ENCODE measurements around the gene ARHGAP24. TPM values are rescaled to one million over a fixed set of nuclear protein-coding genes. Genes with fewer than 3 reads are reported as not detected.

The ARHGAP24 gene
- total and polyA plus RNA-seq, 2 donors (not counting 3 experiments of a cell fraction or from before 2014, with no cell fraction given): 52.1 to 79.4 TPM

DNA sequence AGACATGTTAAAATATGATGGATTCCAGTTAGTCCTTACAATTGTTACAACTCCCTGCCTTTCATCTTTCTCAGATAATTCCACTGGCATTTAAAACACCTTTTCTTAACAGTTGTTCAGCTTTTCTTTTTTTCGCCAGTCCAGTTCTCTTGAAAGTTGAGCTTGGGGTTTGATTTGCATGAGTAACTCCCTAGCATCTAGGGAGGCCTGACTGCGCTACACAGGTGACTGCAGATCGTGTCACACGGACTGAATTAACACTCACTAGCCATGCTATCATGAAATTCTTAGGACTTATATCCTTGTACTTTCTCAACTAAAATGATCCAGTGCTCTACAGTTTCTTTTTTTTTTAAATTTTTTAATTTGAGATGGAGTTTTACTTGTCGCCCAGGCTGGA is 69.8 kb downstream of the ARHGAP24 start:
- Histone ChIP-seq H3K27me3 (ENCODE audit: control insufficient read depth in 2 of 2, insufficient read depth in 2 of 2, low read length in 2 of 2) (no peaks in the 10 kb centered on the region), H3K9ac (replicated peaks; ENCODE audit: extremely low read depth, insufficient read depth, low read length) (no peak overlapping the region), H3K36me3 (ENCODE audit: control insufficient read depth in 2 of 2, extremely low read depth in 1 of 2, insufficient read depth in 2 of 2, low read length in 2 of 2) (no peaks in the 10 kb centered on the region), H4K20me1 (replicated peaks; ENCODE audit: control insufficient read depth, extremely low read depth, insufficient read depth, low read length) (no peaks in the 10 kb centered on the region), H3K4me2 (ENCODE audit: insufficient read depth, low read length) (no peak overlapping the region), H3K4me3 (replicated peaks in 1 of 3; ENCODE audit: insufficient read depth in 1 of 3, low read depth in 1 of 3, low read length in 3 of 3) (no peak overlapping the region), H3K9me1 (replicated peaks; ENCODE audit: control insufficient read depth, extremely low read depth, insufficient read depth, low read length) (no peaks in the 10 kb centered on the region), H3K27ac (ENCODE audit: insufficient read depth, low read depth, low read length) (no peak overlapping the region), H3K4me1 (ENCODE audit: control insufficient read depth, extremely low read depth, insufficient read depth, low read length) (no peaks in the 10 kb centered on the region), H3K79me2 (ENCODE audit: control insufficient read depth, insufficient read depth, low read length) (no peaks in the 10 kb centered on the region), H2AFZ (ENCODE audit: low read depth, low read length) (no peak overlapping the region), H3K9me3 (replicated peaks; ENCODE audit: control insufficient read depth, insufficient read depth, low read length) (no peaks in the 10 kb centered on the region)
- ChIA-PET POLR2A (no interaction called here), CTCF (interaction anchor here (1.5 kb wide), 1 partner anchor 203 kb away, joined by 3 read pairs; no protein-coding TSS in a partner anchor)
- no TSS peak for BruUV-seq (replicated peaks)
- DNase-seq (ENCODE audit: low read depth, low spot score) (no peak), FAIRE-seq (no peak)
- no peak for TF ChIP-seq POLR2AphosphoS5 (IDR thresholded peaks at IDR 0.05; ENCODE audit: insufficient read depth, low read depth, low read length)
- TF ChIP-seq, protein P1, sequence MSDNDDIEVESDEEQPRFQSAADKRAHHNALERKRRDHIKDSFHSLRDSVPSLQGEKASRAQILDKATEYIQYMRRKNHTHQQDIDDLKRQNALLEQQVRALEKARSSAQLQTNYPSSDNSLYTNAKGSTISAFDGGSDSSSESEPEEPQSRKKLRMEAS (IDR thresholded peaks at IDR 0.05; ENCODE audit: insufficient read depth, insufficient read length): no peak
- TF ChIP-seq FOS (IDR thresholded peaks at IDR 0.05; ENCODE audit: borderline replicate concordance, insufficient read depth, low read length): no peak
- TF ChIP-seq, protein P2, sequence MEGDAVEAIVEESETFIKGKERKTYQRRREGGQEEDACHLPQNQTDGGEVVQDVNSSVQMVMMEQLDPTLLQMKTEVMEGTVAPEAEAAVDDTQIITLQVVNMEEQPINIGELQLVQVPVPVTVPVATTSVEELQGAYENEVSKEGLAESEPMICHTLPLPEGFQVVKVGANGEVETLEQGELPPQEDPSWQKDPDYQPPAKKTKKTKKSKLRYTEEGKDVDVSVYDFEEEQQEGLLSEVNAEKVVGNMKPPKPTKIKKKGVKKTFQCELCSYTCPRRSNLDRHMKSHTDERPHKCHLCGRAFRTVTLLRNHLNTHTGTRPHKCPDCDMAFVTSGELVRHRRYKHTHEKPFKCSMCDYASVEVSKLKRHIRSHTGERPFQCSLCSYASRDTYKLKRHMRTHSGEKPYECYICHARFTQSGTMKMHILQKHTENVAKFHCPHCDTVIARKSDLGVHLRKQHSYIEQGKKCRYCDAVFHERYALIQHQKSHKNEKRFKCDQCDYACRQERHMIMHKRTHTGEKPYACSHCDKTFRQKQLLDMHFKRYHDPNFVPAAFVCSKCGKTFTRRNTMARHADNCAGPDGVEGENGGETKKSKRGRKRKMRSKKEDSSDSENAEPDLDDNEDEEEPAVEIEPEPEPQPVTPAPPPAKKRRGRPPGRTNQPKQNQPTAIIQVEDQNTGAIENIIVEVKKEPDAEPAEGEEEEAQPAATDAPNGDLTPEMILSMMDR (IDR thresholded peaks at IDR 0.05; ENCODE audit: extremely low read depth in 1 of 2, insufficient read depth in 1 of 2, low read depth in 1 of 2, low read length in 2 of 2): no peak
- TF ChIP-seq GATA2 (IDR thresholded peaks at IDR 0.05; ENCODE audit: insufficient read depth, insufficient read length, low read depth, low read length): no peak
- no peak for TF ChIP-seq MYC (IDR thresholded peaks at IDR 0.05; ENCODE audit: low read depth, low read length)
- no peak for TF ChIP-seq POLR2A (IDR thresholded peaks at IDR 0.05; ENCODE audit: low read depth, low read length)
- TF ChIP-seq JUN (IDR thresholded peaks at IDR 0.05; ENCODE audit: borderline replicate concordance, insufficient read depth, insufficient read length, low read depth): no peak
- dilution Hi-C loops (cut with MboI; ENCODE audit: extremely low pct_ligation_motif_present, low sequenced_read_pairs): no loop called here
- intact Hi-C loops (cut with micrococcal nuclease): no loop called here

Data from endothelial cell of umbilical vein (primary cell).